ENCODE data around the gene GGA3. TPM values are rescaled to one million over a fixed set of nuclear protein-coding genes. Genes with fewer than 3 reads are reported as not detected.

GGA3 gene
- total and polyA plus RNA-seq, 10 of the 15 experiments (the other 5 are each of a cell fraction or from before 2014, with no cell fraction given) = 7.0 to 57.5 (median 34.0) TPM

- TF ChIP-seq, protein P1, sequence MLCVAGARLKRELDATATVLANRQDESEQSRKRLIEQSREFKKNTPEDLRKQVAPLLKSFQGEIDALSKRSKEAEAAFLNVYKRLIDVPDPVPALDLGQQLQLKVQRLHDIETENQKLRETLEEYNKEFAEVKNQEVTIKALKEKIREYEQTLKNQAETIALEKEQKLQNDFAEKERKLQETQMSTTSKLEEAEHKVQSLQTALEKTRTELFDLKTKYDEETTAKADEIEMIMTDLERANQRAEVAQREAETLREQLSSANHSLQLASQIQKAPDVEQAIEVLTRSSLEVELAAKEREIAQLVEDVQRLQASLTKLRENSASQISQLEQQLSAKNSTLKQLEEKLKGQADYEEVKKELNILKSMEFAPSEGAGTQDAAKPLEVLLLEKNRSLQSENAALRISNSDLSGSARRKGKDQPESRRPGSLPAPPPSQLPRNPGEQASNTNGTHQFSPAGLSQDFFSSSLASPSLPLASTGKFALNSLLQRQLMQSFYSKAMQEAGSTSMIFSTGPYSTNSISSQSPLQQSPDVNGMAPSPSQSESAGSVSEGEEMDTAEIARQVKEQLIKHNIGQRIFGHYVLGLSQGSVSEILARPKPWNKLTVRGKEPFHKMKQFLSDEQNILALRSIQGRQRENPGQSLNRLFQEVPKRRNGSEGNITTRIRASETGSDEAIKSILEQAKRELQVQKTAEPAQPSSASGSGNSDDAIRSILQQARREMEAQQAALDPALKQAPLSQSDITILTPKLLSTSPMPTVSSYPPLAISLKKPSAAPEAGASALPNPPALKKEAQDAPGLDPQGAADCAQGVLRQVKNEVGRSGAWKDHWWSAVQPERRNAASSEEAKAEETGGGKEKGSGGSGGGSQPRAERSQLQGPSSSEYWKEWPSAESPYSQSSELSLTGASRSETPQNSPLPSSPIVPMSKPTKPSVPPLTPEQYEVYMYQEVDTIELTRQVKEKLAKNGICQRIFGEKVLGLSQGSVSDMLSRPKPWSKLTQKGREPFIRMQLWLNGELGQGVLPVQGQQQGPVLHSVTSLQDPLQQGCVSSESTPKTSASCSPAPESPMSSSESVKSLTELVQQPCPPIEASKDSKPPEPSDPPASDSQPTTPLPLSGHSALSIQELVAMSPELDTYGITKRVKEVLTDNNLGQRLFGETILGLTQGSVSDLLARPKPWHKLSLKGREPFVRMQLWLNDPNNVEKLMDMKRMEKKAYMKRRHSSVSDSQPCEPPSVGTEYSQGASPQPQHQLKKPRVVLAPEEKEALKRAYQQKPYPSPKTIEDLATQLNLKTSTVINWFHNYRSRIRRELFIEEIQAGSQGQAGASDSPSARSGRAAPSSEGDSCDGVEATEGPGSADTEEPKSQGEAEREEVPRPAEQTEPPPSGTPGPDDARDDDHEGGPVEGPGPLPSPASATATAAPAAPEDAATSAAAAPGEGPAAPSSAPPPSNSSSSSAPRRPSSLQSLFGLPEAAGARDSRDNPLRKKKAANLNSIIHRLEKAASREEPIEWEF (IDR thresholded peaks at IDR 0.05; ENCODE audit: insufficient replicate concordance, low read depth, low read length) = no peak
- TF ChIP-seq, protein P2, sequence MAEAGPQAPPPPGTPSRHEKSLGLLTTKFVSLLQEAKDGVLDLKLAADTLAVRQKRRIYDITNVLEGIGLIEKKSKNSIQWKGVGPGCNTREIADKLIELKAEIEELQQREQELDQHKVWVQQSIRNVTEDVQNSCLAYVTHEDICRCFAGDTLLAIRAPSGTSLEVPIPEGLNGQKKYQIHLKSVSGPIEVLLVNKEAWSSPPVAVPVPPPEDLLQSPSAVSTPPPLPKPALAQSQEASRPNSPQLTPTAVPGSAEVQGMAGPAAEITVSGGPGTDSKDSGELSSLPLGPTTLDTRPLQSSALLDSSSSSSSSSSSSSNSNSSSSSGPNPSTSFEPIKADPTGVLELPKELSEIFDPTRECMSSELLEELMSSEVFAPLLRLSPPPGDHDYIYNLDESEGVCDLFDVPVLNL (IDR thresholded peaks at IDR 0.05; ENCODE audit: low read depth, low read length) = no peak
- TF ChIP-seq RUNX3 (IDR thresholded peaks at IDR 0.05; ENCODE audit: low read length) = no peak
- no peak for TF ChIP-seq CEBPB (IDR thresholded peaks at IDR 0.05; ENCODE audit: borderline replicate concordance in 1 of 2, low read depth in 2 of 2, low read length in 2 of 2)
- no peak for TF ChIP-seq SPI1 (IDR thresholded peaks at IDR 0.05; ENCODE audit: borderline replicate concordance, insufficient read depth, low read depth, low read length)
Observed at GRCh38 chr17:75231071-75231470, 30.3 kb downstream of the GGA3 start (continued).

Measured in GM12878 (cell line).